ENCODE measurements around the gene BMS1.
A peak's percentile ranks its signal among the peaks of the same experiment; 100 is the strongest.
"Not testable (repeated sequence)": the region's sequence is repeated elsewhere in the genome, so short reads cannot be mapped to it uniquely, and the experiment has no call there.

The BMS1 gene

GRCh38 chr10:42782446-42783180 is at the start of gene BMS1:
Gene BMS1 (plus strand): TSS chr10:42782795. CDS start chr10:42784395, 1,600 bp downstream.
- FAIRE-seq = peak; percentile 94
- peak; percentile 97 for DNase-seq (ENCODE audit: low spot score)

GRCh38 chr10:42734536-42734935 is 48.1 kb upstream of the BMS1 start:
- FAIRE-seq = no peak
- DNase-seq (ENCODE audit: low spot score) = no peak

GRCh38 chr10:42738679-42739078 is 43.9 kb upstream of the BMS1 start:
- no peak for DNase-seq (ENCODE audit: low spot score)
- FAIRE-seq = no peak

GRCh38 chr10:42741536-42741935 is 41.1 kb upstream of the BMS1 start:
- not testable (repeated sequence) for DNase-seq (ENCODE audit: low spot score); FAIRE-seq

- peak; percentile 88 for FAIRE-seq
- no peak for DNase-seq (ENCODE audit: low spot score)
Observed at GRCh38 chr10:42743697-42744096, 38.9 kb upstream of the BMS1 start.

GRCh38 chr10:42744134-42744701 is 38.4 kb upstream of the BMS1 start:
- FAIRE-seq = no peak
- no peak for DNase-seq (ENCODE audit: low spot score)

- DNase-seq (ENCODE audit: low spot score) (peak; percentile 86), FAIRE-seq (peak; percentile 52)
Observed at GRCh38 chr10:42753126-42753506, 29.5 kb upstream of the BMS1 start.

- FAIRE-seq = peak; percentile 53
- DNase-seq (ENCODE audit: low spot score) = peak; percentile 52
Observed at GRCh38 chr10:42753507-42754154, 29.0 kb upstream of the BMS1 start.

GRCh38 chr10:42754155-42755027 is 28.2 kb upstream of the BMS1 start:
- DNase-seq (ENCODE audit: low spot score) = peak; percentile 87
- peak; percentile 63 for FAIRE-seq

GRCh38 chr10:42755028-42755451 is 27.6 kb upstream of the BMS1 start:
- DNase-seq (ENCODE audit: low spot score) (no peak), FAIRE-seq (peak; percentile 9)

- DNase-seq (ENCODE audit: low spot score) = no peak
- peak; percentile 79 for FAIRE-seq
Observed at GRCh38 chr10:42755556-42756093, 27.0 kb upstream of the BMS1 start.

- FAIRE-seq = no peak
- no peak for DNase-seq (ENCODE audit: low spot score)
Observed at GRCh38 chr10:42767906-42768305, 14.7 kb upstream of the BMS1 start.

GRCh38 chr10:42768581-42769152 is 13.9 kb upstream of the BMS1 start:
- FAIRE-seq (no peak), DNase-seq (ENCODE audit: low spot score) (no peak)

GRCh38 chr10:42769173-42769572 is 13.4 kb upstream of the BMS1 start:
- peak; percentile 32 for FAIRE-seq
- DNase-seq (ENCODE audit: low spot score) = no peak

- FAIRE-seq = peak; percentile 95
Observed at GRCh38 chr10:42769673-42770072, 12.9 kb upstream of the BMS1 start.

GRCh38 chr10:42776681-42777080 is 5.9 kb upstream of the BMS1 start:
- DNase-seq (ENCODE audit: low spot score) (no peak), FAIRE-seq (peak; percentile 20)

More at GRCh38 chr10:42769673-42770072, 12.9 kb upstream of the BMS1 start:
- peak; percentile 79 for DNase-seq (ENCODE audit: low spot score)

GRCh38 chr10:42780456-42780855 is 2.1 kb upstream of the BMS1 start:
- no peak for FAIRE-seq
- no peak for DNase-seq (ENCODE audit: low spot score)

- DNase-seq (ENCODE audit: low spot score) (no peak), FAIRE-seq (peak; percentile 17)
Observed at GRCh38 chr10:42781893-42782445, 626 bp upstream of the BMS1 start.

- no peak for FAIRE-seq
- DNase-seq (ENCODE audit: low spot score) = no peak
Observed at GRCh38 chr10:42783181-42783549, 570 bp downstream of the BMS1 start.

GRCh38 chr10:42785759-42786158 is 3.2 kb downstream of the BMS1 start:
- FAIRE-seq = peak; percentile 76
- DNase-seq (ENCODE audit: low spot score) = no peak

GRCh38 chr10:42790835-42791234 is 8.2 kb downstream of the BMS1 start:
- FAIRE-seq = no peak
- DNase-seq (ENCODE audit: low spot score) = no peak
